ENCODE results near the gene ZNF850.

DNA sequence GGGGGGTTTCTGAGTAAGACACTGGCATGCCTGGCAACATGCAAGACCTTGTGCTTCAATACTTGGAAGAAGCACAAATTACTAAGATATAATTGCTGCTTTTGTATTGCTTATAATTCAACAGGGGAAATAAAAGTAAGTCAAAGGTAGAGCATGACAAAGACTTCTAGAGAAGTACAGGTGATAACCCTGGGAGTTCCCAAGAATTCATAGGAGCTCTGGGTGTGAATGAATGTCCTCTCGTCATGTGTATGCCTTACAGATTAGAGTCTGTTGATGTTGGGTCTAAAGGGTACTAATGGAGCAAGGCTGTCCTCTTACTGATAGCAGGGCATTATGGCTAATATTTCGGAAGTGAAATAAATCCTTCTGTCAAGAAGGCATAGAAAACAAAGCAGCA, 98.4 kb downstream of the ZNF850 start:
- TF ChIP-seq, protein P1, sequence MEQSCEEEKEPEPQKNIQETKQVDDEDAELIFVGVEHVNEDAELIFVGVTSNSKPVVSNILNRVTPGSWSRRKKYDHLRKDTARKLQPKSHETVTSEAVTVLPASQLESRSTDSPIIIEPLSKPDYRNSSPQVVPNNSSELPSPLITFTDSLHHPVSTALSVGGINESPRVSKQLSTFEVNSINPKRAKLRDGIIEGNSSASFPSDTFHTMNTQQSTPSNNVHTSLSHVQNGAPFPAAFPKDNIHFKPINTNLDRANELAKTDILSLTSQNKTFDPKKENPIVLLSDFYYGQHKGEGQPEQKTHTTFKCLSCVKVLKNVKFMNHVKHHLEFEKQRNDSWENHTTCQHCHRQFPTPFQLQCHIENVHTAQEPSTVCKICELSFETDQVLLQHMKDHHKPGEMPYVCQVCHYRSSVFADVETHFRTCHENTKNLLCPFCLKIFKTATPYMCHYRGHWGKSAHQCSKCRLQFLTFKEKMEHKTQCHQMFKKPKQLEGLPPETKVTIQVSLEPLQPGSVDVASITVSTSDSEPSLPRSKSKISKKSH (CRISPR knock-in tag; IDR thresholded peaks at IDR 0.05; ENCODE audit: borderline replicate concordance): no peak
- TF ChIP-seq KLF9 (CRISPR knock-in tag; IDR thresholded peaks at IDR 0.05; ENCODE audit: low read depth) (no peak), TARDBP (CRISPR knock-in tag; IDR thresholded peaks at IDR 0.05) (no peak), ZNF431 (CRISPR knock-in tag; IDR thresholded peaks at IDR 0.05; ENCODE audit: borderline replicate concordance, low read depth) (no peak), MEF2D (CRISPR knock-in tag; IDR thresholded peaks at IDR 0.05) (no peak), MBNL3 (CRISPR knock-in tag; conservative IDR thresholded peaks at IDR 0.05) (no peak), ZBTB21 (CRISPR knock-in tag; IDR thresholded peaks at IDR 0.05) (no peak), ZBTB8A (CRISPR knock-in tag; IDR thresholded peaks at IDR 0.05; ENCODE audit: borderline replicate concordance, low read depth) (no peak), YY1 (IDR thresholded peaks at IDR 0.05; ENCODE audit: insufficient read depth, insufficient replicate concordance, low read depth, low read length) (no peak), PHF20 (CRISPR knock-in tag; IDR thresholded peaks at IDR 0.05) (no peak), RXRA (CRISPR knock-in tag; IDR thresholded peaks at IDR 0.05) (no peak), ZNF331 (CRISPR knock-in tag; IDR thresholded peaks at IDR 0.05) (no peak), SRF (IDR thresholded peaks at IDR 0.05; ENCODE audit: low read depth, low read length) (no peak)
- TF ChIP-seq, protein P2, sequence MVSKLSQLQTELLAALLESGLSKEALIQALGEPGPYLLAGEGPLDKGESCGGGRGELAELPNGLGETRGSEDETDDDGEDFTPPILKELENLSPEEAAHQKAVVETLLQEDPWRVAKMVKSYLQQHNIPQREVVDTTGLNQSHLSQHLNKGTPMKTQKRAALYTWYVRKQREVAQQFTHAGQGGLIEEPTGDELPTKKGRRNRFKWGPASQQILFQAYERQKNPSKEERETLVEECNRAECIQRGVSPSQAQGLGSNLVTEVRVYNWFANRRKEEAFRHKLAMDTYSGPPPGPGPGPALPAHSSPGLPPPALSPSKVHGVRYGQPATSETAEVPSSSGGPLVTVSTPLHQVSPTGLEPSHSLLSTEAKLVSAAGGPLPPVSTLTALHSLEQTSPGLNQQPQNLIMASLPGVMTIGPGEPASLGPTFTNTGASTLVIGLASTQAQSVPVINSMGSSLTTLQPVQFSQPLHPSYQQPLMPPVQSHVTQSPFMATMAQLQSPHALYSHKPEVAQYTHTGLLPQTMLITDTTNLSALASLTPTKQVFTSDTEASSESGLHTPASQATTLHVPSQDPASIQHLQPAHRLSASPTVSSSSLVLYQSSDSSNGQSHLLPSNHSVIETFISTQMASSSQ (IDR thresholded peaks at IDR 0.05; ENCODE audit: low read depth): no peak
- TF ChIP-seq, protein P2 (CRISPR knock-in tag; IDR thresholded peaks at IDR 0.05; ENCODE audit: borderline replicate concordance): no peak
